ENCODE measurements around the gene CAMTA1. TPM values are rescaled to one million over a fixed set of nuclear protein-coding genes. Genes with fewer than 3 reads are reported as not detected.

Gene CAMTA1
- total RNA-seq, 1 experiment from 2014 or later, result 85.2 TPM

GRCh38 chr1:7077970-7078369 is 292.7 kb downstream of the CAMTA1 start:
- Histone ChIP-seq H3K9me3 (ENCODE audit: low read depth, low read length, poor library complexity, severe bottlenecking) (peaks cover 14% of the 10 kb centered on the region), H3K4me3 (ENCODE audit: low read depth, low read length, poor library complexity, severe bottlenecking) (no peak overlapping the region), H3K4me1 (ENCODE audit: insufficient read depth, low read length, poor library complexity, severe bottlenecking) (no peaks in the 10 kb centered on the region), H3K27ac (ENCODE audit: low read depth, low read length, poor library complexity, severe bottlenecking) (no peak overlapping the region), H3K27me3 (replicated peaks; ENCODE audit: insufficient read depth, low read depth, low read length, poor library complexity) (peaks cover 5% of the 10 kb centered on the region), H3K36me3 (ENCODE audit: insufficient read depth, low read length, poor library complexity, severe bottlenecking) (no peaks in the 10 kb centered on the region)
- BruUV-seq (replicated peaks), result no TSS peak
- ChIA-PET CTCF (no interaction called here), POLR2A (ENCODE audit: low non-redundant PET) (no interaction called here)
- DNase-seq (ENCODE audit: low spot score), result no peak
- intact Hi-C loops (cut with micrococcal nuclease; ENCODE audit: unreplicated experiment), result no loop called here
- TF ChIP-seq EZH2 (IDR thresholded peaks at IDR 0.05; ENCODE audit: borderline replicate concordance, low read depth, low read length, poor library complexity, severe bottlenecking) (no peak), CTCF (conservative IDR thresholded peaks at IDR 0.05; ENCODE audit: low read depth, low read length) (no peak)

- H3K4me3 ChIP-seq (ENCODE audit: low read depth, low read length, poor library complexity, severe bottlenecking), result no peak overlapping the region
- no peak for TF ChIP-seq CTCF (conservative IDR thresholded peaks at IDR 0.05; ENCODE audit: low read depth, low read length)
- no peak for TF ChIP-seq EZH2 (IDR thresholded peaks at IDR 0.05; ENCODE audit: borderline replicate concordance, low read depth, low read length, poor library complexity, severe bottlenecking)
- BruUV-seq (replicated peaks), result no TSS peak
- ChIA-PET POLR2A (ENCODE audit: low non-redundant PET) (no interaction called here), CTCF (no interaction called here)
- H3K4me1 ChIP-seq (ENCODE audit: insufficient read depth, low read length, poor library complexity, severe bottlenecking), result no peaks in the 10 kb centered on the region
- no peak for DNase-seq (ENCODE audit: low spot score)
- no peak overlapping the region for H3K27ac ChIP-seq (ENCODE audit: low read depth, low read length, poor library complexity, severe bottlenecking)
- H3K9me3 ChIP-seq (ENCODE audit: low read depth, low read length, poor library complexity, severe bottlenecking), result peaks cover 14% of the 10 kb centered on the region
- intact Hi-C loops (cut with micrococcal nuclease; ENCODE audit: unreplicated experiment), result no loop called here
- H3K27me3 ChIP-seq (replicated peaks; ENCODE audit: insufficient read depth, low read depth, low read length, poor library complexity), result peaks cover 19% of the 10 kb centered on the region
- H3K36me3 ChIP-seq (ENCODE audit: insufficient read depth, low read length, poor library complexity, severe bottlenecking), result no peaks in the 10 kb centered on the region
Measured at GRCh38 chr1:7079637-7080036, 294.4 kb downstream of the CAMTA1 start.

DNA sequence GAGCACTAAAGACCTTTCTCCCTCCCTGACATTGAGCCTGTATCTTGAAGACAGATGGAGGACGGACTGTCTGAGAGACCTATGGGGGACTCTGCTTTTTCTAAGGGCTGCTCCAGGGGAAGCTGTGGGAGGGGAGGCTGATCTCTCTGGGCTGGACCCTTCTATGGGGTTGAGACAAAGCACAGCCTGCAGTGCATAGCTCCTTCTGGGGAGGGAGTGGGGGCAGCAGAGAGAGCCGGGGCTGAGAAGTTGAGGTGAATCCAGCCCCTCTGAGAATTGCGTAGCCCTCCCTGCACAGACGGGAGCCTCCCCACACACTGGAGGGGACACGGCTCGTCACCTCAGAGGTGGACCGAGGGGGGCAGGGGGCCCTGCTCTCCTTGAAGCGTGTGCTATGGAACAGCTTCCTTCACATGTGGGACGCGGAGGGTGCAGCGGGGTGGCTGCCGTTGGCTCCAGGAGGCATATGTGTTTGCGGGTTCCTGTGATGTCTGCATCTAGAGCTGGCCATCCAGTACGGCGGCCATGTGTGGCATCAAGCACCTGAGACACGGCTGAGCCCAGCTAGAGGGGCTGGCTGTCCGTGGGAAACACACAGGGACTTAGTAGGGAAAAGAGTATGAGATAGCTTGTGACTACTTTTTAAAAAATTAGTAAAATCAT is 299.1 kb downstream of the CAMTA1 start:
- POLR2A ChIA-PET (ENCODE audit: low non-redundant PET), result no interaction called here

More for the DNA sequence above, 299.1 kb downstream of the CAMTA1 start:
- Histone ChIP-seq H3K36me3 (ENCODE audit: insufficient read depth, low read length, poor library complexity, severe bottlenecking) (no peaks in the 10 kb centered on the region), H3K4me3 (ENCODE audit: low read depth, low read length, poor library complexity, severe bottlenecking) (no peak overlapping the region), H3K9me3 (ENCODE audit: low read depth, low read length, poor library complexity, severe bottlenecking) (peaks cover 9% of the 10 kb centered on the region), H3K4me1 (ENCODE audit: insufficient read depth, low read length, poor library complexity, severe bottlenecking) (no peaks in the 10 kb centered on the region), H3K27ac (ENCODE audit: low read depth, low read length, poor library complexity, severe bottlenecking) (no peak overlapping the region), H3K27me3 (replicated peaks; ENCODE audit: insufficient read depth, low read depth, low read length, poor library complexity) (peaks cover 38% of the 10 kb centered on the region)
- no peak for DNase-seq (ENCODE audit: low spot score)
- no TSS peak for BruUV-seq (replicated peaks)
- no peak for TF ChIP-seq EZH2 (IDR thresholded peaks at IDR 0.05; ENCODE audit: borderline replicate concordance, low read depth, low read length, poor library complexity, severe bottlenecking)
- TF ChIP-seq CTCF (conservative IDR thresholded peaks at IDR 0.05; ENCODE audit: low read depth, low read length), result no peak
- CTCF ChIA-PET, result no interaction called here
- intact Hi-C loops (cut with micrococcal nuclease; ENCODE audit: unreplicated experiment), result no loop called here

All from A673 (cell line).